Iris pigment epithelial cell (primary cell): ENCODE measurements around the gene PID1.
A peak's percentile ranks its signal among the peaks of the same experiment; 100 is the strongest.
"Not testable (repeated sequence)": the region's sequence is repeated elsewhere in the genome, so short reads cannot be mapped to it uniquely, and the experiment has no call there.

ENCODE experiments used
- DNase-seq: peaks from one replicate; pipeline ENCODE4 v3.0.0-alpha.2; 2011; ENCODE audit warnings: low read depth

The PID1 gene

GRCh38 chr2:229111744-229112143 lies 159.3 kb downstream of the PID1 start:
- DNase-seq = no peak

- no peak for DNase-seq
Measured at GRCh38 chr2:229109195-229109594, 161.9 kb downstream of the PID1 start.

GRCh38 chr2:229107601-229108000 lies 163.5 kb downstream of the PID1 start:
- no peak for DNase-seq

- peak; percentile 34 for DNase-seq
Measured at GRCh38 chr2:229104974-229105387, 166.1 kb downstream of the PID1 start.

GRCh38 chr2:229104025-229104424 lies 167.1 kb downstream of the PID1 start:
- no peak for DNase-seq

- DNase-seq = no peak
Measured at GRCh38 chr2:229101314-229101713, 169.8 kb downstream of the PID1 start.

- no peak for DNase-seq
Measured at GRCh38 chr2:229099231-229099630, 171.9 kb downstream of the PID1 start.

GRCh38 chr2:229098801-229099200 lies 172.3 kb downstream of the PID1 start:
- DNase-seq = no peak

- DNase-seq = peak; percentile 47
Measured at GRCh38 chr2:229096409-229097066, 174.5 kb downstream of the PID1 start.

- no peak for DNase-seq
Measured at GRCh38 chr2:229095472-229095871, 175.6 kb downstream of the PID1 start.

- peak; percentile 33 for DNase-seq
Measured at GRCh38 chr2:229090225-229090624, 180.9 kb downstream of the PID1 start.

- DNase-seq = peak; percentile 18
Measured at GRCh38 chr2:229089776-229090175, 181.3 kb downstream of the PID1 start.

- DNase-seq = no peak
Measured at GRCh38 chr2:229088966-229089700, 182.0 kb downstream of the PID1 start.

GRCh38 chr2:229088517-229088913 lies 182.6 kb downstream of the PID1 start:
- no peak for DNase-seq

GRCh38 chr2:229087843-229088516 lies 183.1 kb downstream of the PID1 start:
- DNase-seq = peak; percentile 15

GRCh38 chr2:229087267-229087666 lies 183.8 kb downstream of the PID1 start:
- DNase-seq = no peak

GRCh38 chr2:229085439-229085838 lies 185.6 kb downstream of the PID1 start:
- DNase-seq = no peak

GRCh38 chr2:229084447-229084846 lies 186.6 kb downstream of the PID1 start:
- no peak for DNase-seq

GRCh38 chr2:229083606-229084340 lies 187.3 kb downstream of the PID1 start:
- DNase-seq = no peak

GRCh38 chr2:229081411-229081810 lies 189.7 kb downstream of the PID1 start:
- DNase-seq = peak; percentile 28

GRCh38 chr2:229080172-229080571 lies 190.9 kb downstream of the PID1 start:
- no peak for DNase-seq

- DNase-seq = not testable (repeated sequence)
Measured at GRCh38 chr2:229076886-229077285, 194.2 kb downstream of the PID1 start.
